Activated naive CD8-positive, alpha-beta T cell treated with anti-CD3 and anti-CD28 coated beads, Interleukin-2, amount 10 ng/mL, durations not matched to agents 7 days and 5 days (primary cell): ENCODE results near the gene RUVBL2. TPM values are rescaled to one million over a fixed set of nuclear protein-coding genes. Genes with fewer than 3 reads are reported as not detected.

Source experiments
- ATAC-seq: fragments of 150-1000 bp; cut with Tn5 transposase; one replicate; pipeline ENCODE4 v1.10.0; 2021; ENCODE audit warnings: low read depth, moderate library complexity
- POLR2A ChIA-PET: fragments of 350-600 bp; sonication (Branson Sonifier 250); formaldehyde crosslinking; loops from one replicate; lab custom pipeline; 2021; ENCODE audit warnings: antibody characterized with exemption; lab: Charles Lee
- DNase-seq: peaks from one replicate; pipeline ENCODE4 v3.0.0; 2021
- H3K27ac Mint-ChIP-seq: one replicate; pipeline ENCODE4 v1.8.0; 2022; ENCODE audit warnings: mild to moderate bottlenecking, mixed read lengths
- H3K27me3 Mint-ChIP-seq: one replicate; pipeline ENCODE4 v1.8.0; 2022; ENCODE audit warnings: mild to moderate bottlenecking, moderate library complexity, mixed read lengths
- H3K36me3 Mint-ChIP-seq: one replicate; pipeline ENCODE4 v1.8.0; 2021; ENCODE audit warnings: mild to moderate bottlenecking, mixed read lengths
- H3K4me1 Mint-ChIP-seq: one replicate; pipeline ENCODE4 v1.8.0; 2021; ENCODE audit warnings: mixed read lengths
- H3K4me3 Mint-ChIP-seq: one replicate; pipeline ENCODE4 v1.8.0; 2022; ENCODE audit warnings: mild to moderate bottlenecking, moderate library complexity, mixed read lengths
- H3K9me3 Mint-ChIP-seq: one replicate; pipeline ENCODE4 v1.8.0; 2021; ENCODE audit warnings: mixed read lengths
- total RNA-seq, 2 experiments: library from RNA; stranded (reverse); gene quantifications; one replicate each; pipeline ENCODE4 v1.2.3, GENCODE V29; 2021

The RUVBL2 gene
- total RNA-seq, 2 experiments from 2014 or later = 71.3 to 76.1 TPM

- Mint-ChIP-seq H3K27me3 (no peaks in the 10 kb centered on the region), H3K27ac (peak overlapping the region; percentile 92), H3K9me3 (no peaks in the 10 kb centered on the region), H3K36me3 (peaks cover 24% of the 10 kb centered on the region), H3K4me3 (peak overlapping the region; percentile 87), H3K4me1 (peaks cover 47% of the 10 kb centered on the region)
- no peak for ATAC-seq
- POLR2A ChIA-PET = interaction anchor here (0.5 to 3.4 kb wide), 12 partner anchors 9 to 211 kb away, joined by 3 to 42 read pairs (median 5); partner anchors contain the start of genes BAX, DHDH, GYS1 and HSD17B14
- no peak for DNase-seq
Measured at GRCh38 chr19:48966541-48967345, 26.9 kb upstream of the RUVBL2 start.

GRCh38 chr19:48967346-48968178 lies 26.1 kb upstream of the RUVBL2 start:
- H3K36me3 Mint-ChIP-seq = peaks cover 22% of the 10 kb centered on the region
- ATAC-seq (no peak), DNase-seq (no peak)
- H3K27me3 Mint-ChIP-seq = no peaks in the 10 kb centered on the region
- peaks cover 39% of the 10 kb centered on the region for H3K4me1 Mint-ChIP-seq
- H3K9me3 Mint-ChIP-seq = no peaks in the 10 kb centered on the region
- POLR2A ChIA-PET = interaction anchor here (0.5 to 2.6 kb wide), 5 partner anchors 25 to 188 kb away, joined by 3 to 14 read pairs (median 6); partner anchors contain the start of genes GYS1, HSD17B14, PPP1R15A and RUVBL2
- peak overlapping the region; percentile 0 for H3K27ac Mint-ChIP-seq
- peak overlapping the region; percentile 87 for H3K4me3 Mint-ChIP-seq

- POLR2A ChIA-PET = interaction anchor here (1.7 to 2.0 kb wide), 3 partner anchors 96 to 173 kb away, joined by 4 to 7 read pairs (median 6); partner anchors contain the start of genes HSD17B14 and PPP1R15A
- Mint-ChIP-seq H3K27me3 (no peaks in the 10 kb centered on the region), H3K36me3 (peaks cover 25% of the 10 kb centered on the region), H3K9me3 (no peaks in the 10 kb centered on the region), H3K27ac (peak overlapping the region; percentile 0), H3K4me3 (peak overlapping the region; percentile 14), H3K4me1 (peaks cover 35% of the 10 kb centered on the region)
- ATAC-seq (no peak), DNase-seq (no peak)
Measured at GRCh38 chr19:48968179-48968661, 25.5 kb upstream of the RUVBL2 start.

- H3K36me3 Mint-ChIP-seq = peaks cover 25% of the 10 kb centered on the region
- no peaks in the 10 kb centered on the region for H3K9me3 Mint-ChIP-seq
- ATAC-seq (no peak), DNase-seq (no peak)
- H3K27me3 Mint-ChIP-seq = no peaks in the 10 kb centered on the region
- no peak overlapping the region for H3K27ac Mint-ChIP-seq
- POLR2A ChIA-PET = interaction anchor here (0.6 kb wide), 1 partner anchor 58 kb away, joined by 5 read pairs; no protein-coding TSS in a partner anchor
- H3K4me3 Mint-ChIP-seq = no peak overlapping the region
- H3K4me1 Mint-ChIP-seq = peaks cover 31% of the 10 kb centered on the region
Measured at GRCh38 chr19:48968813-48969218, 24.9 kb upstream of the RUVBL2 start.

- Mint-ChIP-seq H3K36me3 (peaks cover 25% of the 10 kb centered on the region), H3K4me3 (no peak overlapping the region), H3K27ac (no peak overlapping the region), H3K27me3 (no peaks in the 10 kb centered on the region), H3K9me3 (no peaks in the 10 kb centered on the region), H3K4me1 (peaks cover 24% of the 10 kb centered on the region)
- POLR2A ChIA-PET = interaction anchor here (0.6 to 2.3 kb wide), 5 partner anchors 10 to 97 kb away, joined by 3 to 10 read pairs (median 3); partner anchors contain the start of gene PPP1R15A
- DNase-seq = no peak
- no peak for ATAC-seq
Measured at GRCh38 chr19:48969276-48970138, 24.2 kb upstream of the RUVBL2 start.

DNA sequence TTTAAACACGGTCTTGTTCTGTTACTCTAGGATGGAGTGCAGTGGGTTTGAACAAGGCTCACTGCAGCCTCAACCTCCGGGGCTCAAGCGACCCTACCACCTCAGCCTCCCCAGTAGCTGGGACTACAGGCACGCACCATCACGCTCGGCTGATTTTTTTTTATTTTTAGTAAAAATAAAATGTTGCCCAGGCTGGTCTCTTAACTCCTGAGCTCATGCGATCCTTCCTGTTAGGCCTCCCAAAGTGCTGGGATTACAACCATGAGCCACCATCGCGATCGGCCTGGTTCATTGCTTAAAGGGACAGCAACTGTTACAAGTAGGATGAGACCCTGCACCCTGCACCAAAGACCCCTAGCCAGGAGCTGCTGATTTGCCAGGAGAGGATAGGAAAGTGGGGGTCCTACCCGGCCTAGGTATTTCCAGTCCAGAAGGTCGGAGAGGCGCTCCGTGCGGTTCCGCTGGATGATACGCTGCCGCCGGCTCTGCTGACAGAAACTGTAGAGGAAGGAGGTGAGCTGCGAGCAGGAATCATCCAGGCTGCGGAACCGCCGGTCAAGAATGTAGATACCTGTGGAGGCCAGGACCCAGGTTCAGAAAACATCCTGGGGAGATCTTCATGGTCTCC lies 23.4 kb upstream of the RUVBL2 start:
- Mint-ChIP-seq H3K27ac (no peak overlapping the region), H3K36me3 (peaks cover 25% of the 10 kb centered on the region), H3K4me3 (no peak overlapping the region), H3K27me3 (no peaks in the 10 kb centered on the region), H3K4me1 (peaks cover 21% of the 10 kb centered on the region), H3K9me3 (no peaks in the 10 kb centered on the region)
- POLR2A ChIA-PET = interaction anchor here (0.5 to 2.3 kb wide), 12 partner anchors 8 to 175 kb away, joined by 3 to 10 read pairs (median 4); partner anchors contain the start of genes DHDH, GYS1, PPP1R15A and RUVBL2
- DNase-seq (no peak), ATAC-seq (no peak)

DNA sequence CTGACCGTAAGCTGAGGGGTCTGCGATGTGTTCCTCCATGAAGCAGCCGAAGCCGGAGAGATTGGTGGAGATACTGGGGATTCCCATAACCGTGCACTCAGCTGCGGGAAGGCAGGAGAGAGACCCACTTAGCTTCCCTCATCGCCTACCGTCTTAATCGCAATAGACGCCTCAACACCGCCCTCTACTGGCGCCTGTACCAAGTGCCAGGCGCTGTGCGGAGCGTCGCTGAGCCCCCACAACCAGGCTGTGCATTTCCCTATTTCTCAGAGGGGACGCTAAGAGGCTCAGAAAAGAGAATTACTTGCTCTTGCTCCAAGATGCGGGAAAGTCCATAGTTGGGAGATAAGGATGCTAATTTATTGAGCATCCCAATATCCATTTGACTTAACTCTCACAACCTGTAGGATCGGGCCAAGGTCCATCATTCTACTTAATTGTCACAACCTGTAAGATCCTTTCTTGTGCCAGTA lies 22.7 kb upstream of the RUVBL2 start:
- no peaks in the 10 kb centered on the region for H3K9me3 Mint-ChIP-seq

GRCh38 chr19:48975947-48976847 lies 17.5 kb upstream of the RUVBL2 start:
- POLR2A ChIA-PET = interaction anchor here (0.9 to 5.1 kb wide), 2 partner anchors 10 to 17 kb away, joined by 5 to 21 read pairs; partner anchors contain the start of genes GYS1 and RUVBL2
- H3K9me3 Mint-ChIP-seq = no peaks in the 10 kb centered on the region
- no peak for DNase-seq

More for the DNA sequence above, 22.7 kb upstream of the RUVBL2 start:
- DNase-seq = peak; percentile 87
- H3K4me1 Mint-ChIP-seq = peaks cover 17% of the 10 kb centered on the region
- ATAC-seq = peak; percentile 71
- POLR2A ChIA-PET = interaction anchor here (0.5 to 2.3 kb wide), 12 partner anchors 9 to 176 kb away, joined by 3 to 10 read pairs (median 4); partner anchors contain the start of genes DHDH, GYS1, PPP1R15A and RUVBL2
- no peak overlapping the region for H3K4me3 Mint-ChIP-seq
- peaks cover 25% of the 10 kb centered on the region for H3K36me3 Mint-ChIP-seq
- H3K27ac Mint-ChIP-seq = no peak overlapping the region
- H3K27me3 Mint-ChIP-seq = no peaks in the 10 kb centered on the region

GRCh38 chr19:48977061-48977460 lies 16.6 kb upstream of the RUVBL2 start:
- Mint-ChIP-seq H3K27ac (no peak overlapping the region), H3K9me3 (no peaks in the 10 kb centered on the region), H3K4me1 (peaks cover 14% of the 10 kb centered on the region), H3K27me3 (no peaks in the 10 kb centered on the region), H3K4me3 (no peak overlapping the region), H3K36me3 (peaks cover 22% of the 10 kb centered on the region)
- DNase-seq = no peak
- POLR2A ChIA-PET = interaction anchor here (0.8 to 5.1 kb wide), 2 partner anchors 16 to 196 kb away, joined by 4 to 21 read pairs; partner anchors contain the start of genes GYS1 and RUVBL2
- no peak for ATAC-seq

More at GRCh38 chr19:48975947-48976847, 17.5 kb upstream of the RUVBL2 start:
- peaks cover 21% of the 10 kb centered on the region for H3K36me3 Mint-ChIP-seq
- ATAC-seq = peak; percentile 54
- peaks cover 14% of the 10 kb centered on the region for H3K4me1 Mint-ChIP-seq
- H3K27me3 Mint-ChIP-seq = no peaks in the 10 kb centered on the region
- no peak overlapping the region for H3K4me3 Mint-ChIP-seq
- H3K27ac Mint-ChIP-seq = no peak overlapping the region

GRCh38 chr19:48982280-48982679 lies 11.4 kb upstream of the RUVBL2 start:
- POLR2A ChIA-PET = interaction anchor here (0.6 kb wide), 1 partner anchor 26 kb away, joined by 4 read pairs; no protein-coding TSS in a partner anchor
- ATAC-seq (no peak), DNase-seq (no peak)
- H3K27ac Mint-ChIP-seq = no peak overlapping the region
- H3K27me3 Mint-ChIP-seq = no peaks in the 10 kb centered on the region
- H3K9me3 Mint-ChIP-seq = no peaks in the 10 kb centered on the region
- H3K4me3 Mint-ChIP-seq = no peak overlapping the region
- H3K36me3 Mint-ChIP-seq = peaks cover 18% of the 10 kb centered on the region
- H3K4me1 Mint-ChIP-seq = peaks cover 10% of the 10 kb centered on the region

GRCh38 chr19:48985711-48986110 lies 8.0 kb upstream of the RUVBL2 start:
- no peaks in the 10 kb centered on the region for H3K27me3 Mint-ChIP-seq
- H3K27ac Mint-ChIP-seq = no peak overlapping the region
- DNase-seq = no peak
- peaks cover 24% of the 10 kb centered on the region for H3K36me3 Mint-ChIP-seq
- ATAC-seq = no peak
- H3K4me1 Mint-ChIP-seq = peaks cover 7% of the 10 kb centered on the region
- POLR2A ChIA-PET = no interaction called here
- no peaks in the 10 kb centered on the region for H3K9me3 Mint-ChIP-seq
- H3K4me3 Mint-ChIP-seq = no peak overlapping the region
